Fibroblast of lung (primary cell): ENCODE measurements around the gene PDE4D.

ENCODE experiments used
- EZH2 ChIP-seq: IDR thresholded peaks from 2 replicates; pipeline ENCODE4 v1.5.1; 2012; ENCODE audit warnings: low read length, control low read depth, mild to moderate bottlenecking; ENCODE audit errors: missing control alignments
- TF ChIP-seq, protein P1 (sequence below), 2 donors: IDR thresholded peaks in 1 of 2; conservative IDR thresholded peaks in 1 of 2; 1 replicate in 1 of 2; 2 replicates in 1 of 2; pipeline ENCODE4 v1.5.1; 2011 to 2012; ENCODE audit warnings: low read length in 2 of 2, control low read depth in 1 of 2, inconsistent platforms in 1 of 2, low read depth in 1 of 2, mild to moderate bottlenecking in 1 of 2

DNA sequence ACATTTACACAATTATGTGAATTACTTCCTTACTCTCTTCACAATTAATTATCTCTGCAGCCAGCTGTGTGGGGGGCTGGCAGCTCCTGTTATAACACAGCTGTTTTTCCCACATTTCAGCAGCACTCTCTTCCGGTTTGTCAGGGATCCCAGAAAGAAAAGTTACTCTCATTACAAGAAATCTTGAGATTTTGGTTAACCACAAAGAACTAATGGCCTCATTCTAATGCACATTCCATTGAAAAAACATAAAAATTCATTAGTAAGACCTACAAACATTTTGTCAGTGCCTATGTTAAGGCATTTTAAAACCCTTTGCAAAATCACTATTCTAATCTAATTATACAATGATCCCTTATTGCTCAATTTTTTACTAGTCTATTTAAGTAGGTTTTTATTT lies 64.1 kb downstream of the PDE4D start:
- TF ChIP-seq, protein P1, sequence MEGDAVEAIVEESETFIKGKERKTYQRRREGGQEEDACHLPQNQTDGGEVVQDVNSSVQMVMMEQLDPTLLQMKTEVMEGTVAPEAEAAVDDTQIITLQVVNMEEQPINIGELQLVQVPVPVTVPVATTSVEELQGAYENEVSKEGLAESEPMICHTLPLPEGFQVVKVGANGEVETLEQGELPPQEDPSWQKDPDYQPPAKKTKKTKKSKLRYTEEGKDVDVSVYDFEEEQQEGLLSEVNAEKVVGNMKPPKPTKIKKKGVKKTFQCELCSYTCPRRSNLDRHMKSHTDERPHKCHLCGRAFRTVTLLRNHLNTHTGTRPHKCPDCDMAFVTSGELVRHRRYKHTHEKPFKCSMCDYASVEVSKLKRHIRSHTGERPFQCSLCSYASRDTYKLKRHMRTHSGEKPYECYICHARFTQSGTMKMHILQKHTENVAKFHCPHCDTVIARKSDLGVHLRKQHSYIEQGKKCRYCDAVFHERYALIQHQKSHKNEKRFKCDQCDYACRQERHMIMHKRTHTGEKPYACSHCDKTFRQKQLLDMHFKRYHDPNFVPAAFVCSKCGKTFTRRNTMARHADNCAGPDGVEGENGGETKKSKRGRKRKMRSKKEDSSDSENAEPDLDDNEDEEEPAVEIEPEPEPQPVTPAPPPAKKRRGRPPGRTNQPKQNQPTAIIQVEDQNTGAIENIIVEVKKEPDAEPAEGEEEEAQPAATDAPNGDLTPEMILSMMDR (conservative IDR thresholded peaks at IDR 0.05 in 1 of 2, IDR thresholded peaks at IDR 0.05 in 1 of 2; ENCODE audit: low read depth in 1 of 2, low read length in 2 of 2) = no peak
- no peak for TF ChIP-seq EZH2
